NT2/D1 (cell line): ENCODE results near the gene PTGIS.

Experiments used
- DNase-seq: peaks from one replicate; pipeline ENCODE4 v3.0.0-alpha.2; 2011; ENCODE audit warnings: low read depth, low spot score
- H3K27me3 ChIP-seq: 2 replicates; pipeline ENCODE4 v1.6.0; 2011; ENCODE audit warnings: mild to moderate bottlenecking; ENCODE audit not compliant: insufficient read length, insufficient read depth
- H3K36me3 ChIP-seq: 2 replicates; pipeline ENCODE4 v1.6.1; 2011; ENCODE audit warnings: mild to moderate bottlenecking, low read length, mixed read lengths; ENCODE audit not compliant: insufficient read depth, insufficient read length
- H3K4me1 ChIP-seq: 2 replicates; pipeline ENCODE4 v1.5.1; 2011; ENCODE audit not compliant: insufficient read depth, insufficient read length
- H3K4me3 ChIP-seq: 2 replicates; pipeline ENCODE4 v1.5.1; 2011; ENCODE audit warnings: low read depth; ENCODE audit not compliant: insufficient read length
- H3K9ac ChIP-seq: 2 replicates; pipeline ENCODE4 v1.6.0; 2011; ENCODE audit warnings: low read depth; ENCODE audit not compliant: insufficient read length
- H3K9me3 ChIP-seq: 2 replicates; pipeline ENCODE4 v1.5.1; 2011; ENCODE audit warnings: mild to moderate bottlenecking, low read length; ENCODE audit not compliant: insufficient read depth
- SUZ12 ChIP-seq: IDR thresholded peaks from 2 replicates; pipeline ENCODE4 v1.6.1; 2011; ENCODE audit not compliant: insufficient read length, insufficient read depth; ENCODE audit errors: extremely low read depth
- YY1 ChIP-seq: IDR thresholded peaks from 2 replicates; pipeline ENCODE4 v1.6.1; 2011; ENCODE audit not compliant: insufficient read length, insufficient read depth
- ZNF274 ChIP-seq: IDR thresholded peaks from 2 replicates; pipeline ENCODE4 v1.6.1; 2011; ENCODE audit warnings: mild to moderate bottlenecking, low read depth, low read length

Gene PTGIS

DNA sequence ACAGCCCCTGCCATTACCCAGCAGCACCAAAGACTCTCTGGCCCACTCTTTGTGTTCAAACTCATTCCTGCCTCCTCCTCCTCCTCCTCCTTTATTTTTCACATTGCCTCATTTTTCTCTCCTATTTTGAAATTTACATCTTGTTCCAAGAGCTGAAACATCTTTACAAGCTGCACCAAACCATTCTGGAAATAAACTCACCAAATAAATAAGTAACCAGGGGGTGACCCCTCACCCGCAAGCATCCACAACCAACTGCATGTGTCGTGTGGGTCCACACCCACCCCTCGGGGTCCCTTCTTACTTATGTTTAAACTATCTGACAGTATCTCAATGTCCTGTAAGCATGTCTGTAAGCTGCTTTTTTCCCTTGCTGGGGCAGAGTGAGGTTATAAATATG, 86.8 kb downstream of the PTGIS start:
- TF ChIP-seq SUZ12 (no peak), YY1 (no peak), ZNF274 (no peak)
- Histone ChIP-seq H3K9me3 (no peaks in the 10 kb centered on the region), H3K27me3 (peaks cover 37% of the 10 kb centered on the region)

DNA sequence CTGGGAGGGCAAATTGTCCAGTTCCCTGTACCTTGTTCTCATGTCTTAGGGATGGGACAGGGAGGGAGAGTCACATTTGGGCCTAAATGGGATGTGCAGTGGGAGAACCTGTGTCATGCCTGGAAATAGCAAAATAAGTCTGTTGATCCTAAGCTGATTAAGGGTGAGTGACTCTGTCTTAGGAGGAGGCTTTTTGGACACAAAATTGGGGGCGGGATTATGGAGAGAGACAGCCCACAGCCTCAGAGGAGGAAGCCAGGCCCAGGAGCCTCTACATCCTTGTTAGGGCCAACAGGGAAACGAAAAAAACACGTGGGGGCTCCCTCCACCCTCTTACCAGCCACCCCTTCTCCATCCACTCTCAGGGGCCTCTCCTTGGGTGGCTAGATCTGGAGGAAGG, 87.7 kb downstream of the PTGIS start:
- H3K9ac ChIP-seq = no peak overlapping the region
- no peaks in the 10 kb centered on the region for H3K9me3 ChIP-seq
- TF ChIP-seq YY1 = no peak
- TF ChIP-seq ZNF274 = no peak
- no peak for TF ChIP-seq SUZ12
- DNase-seq = no peak
- peaks cover 29% of the 10 kb centered on the region for H3K27me3 ChIP-seq
- H3K4me1 ChIP-seq = peaks cover 6% of the 10 kb centered on the region
- no peak overlapping the region for H3K4me3 ChIP-seq
- H3K36me3 ChIP-seq = no peaks in the 10 kb centered on the region

More for the DNA sequence above, 86.8 kb downstream of the PTGIS start:
- H3K4me3 ChIP-seq = no peak overlapping the region
- H3K36me3 ChIP-seq = no peaks in the 10 kb centered on the region
- H3K4me1 ChIP-seq = peaks cover 6% of the 10 kb centered on the region
- DNase-seq = no peak
- no peak overlapping the region for H3K9ac ChIP-seq

DNA sequence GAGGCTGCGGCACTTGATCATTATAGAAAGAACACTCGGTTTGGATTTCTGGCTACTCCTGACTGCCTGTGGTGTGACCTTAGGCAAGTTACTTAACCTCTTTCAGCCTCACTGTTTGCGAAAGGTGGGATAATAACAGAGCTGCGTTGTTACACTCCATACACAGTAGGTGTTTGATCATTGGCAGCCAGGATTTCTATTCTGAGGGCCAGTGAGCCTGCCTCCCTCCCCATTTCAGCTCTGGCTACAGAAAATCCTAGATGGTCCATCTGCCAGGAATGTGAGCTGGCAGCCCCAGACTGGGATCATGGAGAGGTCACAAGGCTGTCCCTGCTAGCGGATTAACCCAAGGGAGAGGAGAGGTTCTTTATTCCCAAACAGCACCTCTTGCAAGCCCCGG, 88.2 kb downstream of the PTGIS start:
- no peak overlapping the region for H3K4me3 ChIP-seq
- H3K36me3 ChIP-seq = no peaks in the 10 kb centered on the region
- TF ChIP-seq SUZ12 = no peak
- TF ChIP-seq YY1 = no peak
- no peak for TF ChIP-seq ZNF274
- DNase-seq = no peak
- peaks cover 24% of the 10 kb centered on the region for H3K27me3 ChIP-seq
- H3K9ac ChIP-seq = no peak overlapping the region
- no peaks in the 10 kb centered on the region for H3K9me3 ChIP-seq
- H3K4me1 ChIP-seq = peaks cover 6% of the 10 kb centered on the region

DNA sequence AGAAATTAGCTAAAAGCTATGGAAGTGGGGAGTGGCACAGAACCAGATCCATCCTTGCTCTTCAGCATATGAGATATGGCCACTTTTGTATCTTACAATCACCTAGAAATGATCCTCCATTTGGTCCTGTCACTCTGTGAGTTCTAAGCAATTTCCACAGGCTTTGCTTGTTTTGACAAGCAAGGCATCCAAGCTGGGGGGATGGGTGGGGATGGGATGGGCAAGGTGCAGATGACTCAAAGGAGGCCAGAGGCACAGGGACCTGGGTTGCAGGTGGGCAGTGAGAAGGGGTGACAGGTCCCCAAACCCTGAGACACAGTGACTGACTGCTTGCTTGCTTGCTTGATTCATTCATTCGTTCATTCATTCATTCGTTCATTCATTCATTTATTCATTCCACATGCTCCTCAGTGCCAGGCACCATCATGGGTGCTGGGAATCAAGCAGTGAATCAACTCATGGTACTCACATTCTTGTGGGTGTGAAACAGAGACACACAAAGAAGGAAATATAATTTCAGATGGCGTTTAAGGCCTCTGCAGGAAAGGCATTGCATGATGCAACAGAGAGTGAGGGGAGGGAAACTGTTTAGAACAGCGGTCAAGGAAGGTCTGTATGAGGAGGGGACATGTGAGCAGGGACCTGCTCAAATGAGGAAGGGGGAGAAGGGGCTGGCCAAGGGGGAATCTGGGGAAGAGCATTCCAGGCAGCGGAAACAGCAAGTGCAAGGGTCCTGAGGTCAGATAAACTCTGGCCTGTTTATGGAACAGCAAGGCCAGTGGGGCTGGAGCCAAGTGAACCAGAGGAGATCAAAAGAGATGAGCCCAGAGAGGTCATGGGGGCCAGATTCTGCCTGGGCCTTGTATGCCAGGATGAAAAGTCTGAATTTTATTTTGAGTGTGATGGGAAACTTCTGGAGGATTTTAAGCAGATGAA, 88.9 kb downstream of the PTGIS start:
- DNase-seq = no peak
- Histone ChIP-seq H3K4me3 (no peak overlapping the region), H3K36me3 (no peaks in the 10 kb centered on the region), H3K9ac (no peak overlapping the region), H3K9me3 (no peaks in the 10 kb centered on the region), H3K4me1 (peaks cover 6% of the 10 kb centered on the region), H3K27me3 (peaks cover 18% of the 10 kb centered on the region)
- TF ChIP-seq ZNF274 (no peak), SUZ12 (no peak), YY1 (no peak)

DNA sequence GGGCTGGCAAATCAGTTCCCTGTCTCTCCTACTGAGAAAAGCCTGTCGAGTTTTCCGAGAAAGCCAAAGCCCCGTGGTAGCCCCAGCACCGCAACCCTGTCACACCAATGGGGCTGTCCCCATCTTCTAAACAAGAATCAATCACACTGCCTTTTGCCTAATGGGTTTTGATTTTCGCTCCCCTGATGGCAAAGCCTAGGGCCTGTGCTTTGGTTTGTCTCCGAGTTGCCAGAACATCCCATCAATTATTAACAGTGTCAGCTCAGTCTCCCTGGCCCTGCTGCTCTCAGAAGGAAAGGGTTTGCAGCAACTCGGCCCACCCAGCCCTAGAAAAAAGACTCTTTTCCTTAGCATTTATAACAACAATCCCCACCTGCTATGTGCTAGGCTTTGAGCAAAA, 89.7 kb downstream of the PTGIS start:
- H3K9me3 ChIP-seq = no peaks in the 10 kb centered on the region
- peaks cover 6% of the 10 kb centered on the region for H3K4me1 ChIP-seq
- no peak overlapping the region for H3K4me3 ChIP-seq
- TF ChIP-seq YY1 = no peak
- no peak for TF ChIP-seq SUZ12
- TF ChIP-seq ZNF274 = no peak
- H3K9ac ChIP-seq = no peak overlapping the region
- DNase-seq = no peak
- H3K27me3 ChIP-seq = peaks cover 13% of the 10 kb centered on the region
- no peaks in the 10 kb centered on the region for H3K36me3 ChIP-seq

DNA sequence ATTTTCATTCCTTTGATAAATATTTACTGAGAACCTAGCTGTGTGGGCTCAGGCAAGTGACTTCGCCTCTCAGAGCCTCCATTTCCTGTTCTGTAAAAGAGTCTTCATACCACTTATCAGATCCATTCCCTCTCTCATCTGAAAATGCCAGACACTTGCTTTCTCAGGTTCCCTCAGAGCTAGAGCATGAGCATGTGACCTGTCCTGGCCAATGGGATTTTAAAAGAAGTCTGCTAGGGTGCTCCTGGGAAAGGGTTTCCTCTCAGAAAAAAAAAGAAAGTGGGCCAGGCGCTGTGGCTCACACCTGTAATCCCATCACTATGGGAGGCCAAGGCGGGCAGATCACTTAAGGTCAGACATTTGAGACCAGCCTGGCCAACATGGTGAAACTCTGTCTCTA, 90.7 kb downstream of the PTGIS start:
- Histone ChIP-seq H3K27me3 (peaks cover 9% of the 10 kb centered on the region), H3K4me3 (no peak overlapping the region), H3K4me1 (peaks cover 6% of the 10 kb centered on the region), H3K9me3 (no peaks in the 10 kb centered on the region), H3K36me3 (no peaks in the 10 kb centered on the region), H3K9ac (no peak overlapping the region)
- no peak for DNase-seq
- TF ChIP-seq ZNF274 (no peak), SUZ12 (no peak), YY1 (no peak)

DNA sequence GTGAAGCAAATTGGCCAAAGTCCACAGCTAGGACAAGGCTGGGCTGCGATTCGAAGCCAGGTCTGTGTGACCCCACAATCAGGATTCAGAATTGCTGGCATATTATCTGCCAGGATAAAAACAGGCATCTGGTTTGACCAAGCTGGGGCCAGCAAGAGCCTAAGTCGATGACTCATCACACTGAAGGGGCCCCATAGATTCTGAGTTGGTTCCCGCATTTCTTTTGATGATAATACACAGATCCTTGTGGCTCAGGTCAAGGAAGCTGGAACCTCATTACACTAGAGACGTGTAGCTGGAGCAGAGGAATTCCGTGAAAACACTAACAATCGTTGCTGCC, 92.0 kb downstream of the PTGIS start:
- TF ChIP-seq SUZ12 (no peak), ZNF274 (no peak), YY1 (no peak)

More for the DNA sequence above, 92.0 kb downstream of the PTGIS start:
- no peaks in the 10 kb centered on the region for H3K36me3 ChIP-seq
- H3K27me3 ChIP-seq = no peaks in the 10 kb centered on the region
- peaks cover 6% of the 10 kb centered on the region for H3K4me1 ChIP-seq
- H3K9ac ChIP-seq = no peak overlapping the region
- H3K4me3 ChIP-seq = no peak overlapping the region
- no peaks in the 10 kb centered on the region for H3K9me3 ChIP-seq
- no peak for DNase-seq
